SK-N-MC (cell line): Measurements from ENCODE around the gene TRIL.

Source experiments
- DNase-seq: peaks from one replicate; pipeline ENCODE4 v3.0.0-alpha.2; 2011; ENCODE audit warnings: low read depth, low spot score
- H3K27ac ChIP-seq: fragments of 200-600 bp; sonication (generic); 2 replicates; pipeline ENCODE4 v1.5.1; 2016; ENCODE audit warnings: mixed run types
- H3K36me3 ChIP-seq: fragments of 200-600 bp; sonication (generic); 2 replicates; pipeline ENCODE4 v1.6.1; 2017; ENCODE audit warnings: antibody characterized with exemption, low read length, mixed read lengths; ENCODE audit not compliant: insufficient read depth
- H3K4me3 ChIP-seq: fragments of 200-600 bp; sonication (generic); 2 replicates; pipeline ENCODE4 v1.5.1; 2016
- H3K9ac ChIP-seq: fragments of 200-600 bp; sonication (generic); 2 replicates; pipeline ENCODE4 v1.8.0; 2017; ENCODE audit warnings: mixed run types, mixed read lengths; ENCODE audit not compliant: insufficient read length
- H3K9me3 ChIP-seq: fragments of 200-600 bp; sonication (generic); 2 replicates; pipeline ENCODE4 v1.6.1; 2017; ENCODE audit warnings: low read depth, mild to moderate bottlenecking, antibody characterized with exemption, low read length, moderate library complexity, mixed read lengths
- EZH2 ChIP-seq: fragments of 200-600 bp; sonication (generic); IDR thresholded peaks from one replicate; pipeline ENCODE4 v1.6.1; 2017; ENCODE audit warnings: antibody characterized with exemption
- FOXP2 ChIP-seq: optimal IDR thresholded peaks from 2 replicates; pipeline ENCODE3; 2011; ENCODE audit warnings: mild to moderate bottlenecking, moderate library complexity; ENCODE audit not compliant: insufficient read depth; ENCODE audit errors: extremely low read length, control extremely low read depth
- POLR2AphosphoS5 ChIP-seq: IDR thresholded peaks from 2 replicates; pipeline ENCODE4 v1.6.1; 2012; ENCODE audit warnings: mild to moderate bottlenecking, low read depth, low read length, borderline replicate concordance

TRIL gene

DNA sequence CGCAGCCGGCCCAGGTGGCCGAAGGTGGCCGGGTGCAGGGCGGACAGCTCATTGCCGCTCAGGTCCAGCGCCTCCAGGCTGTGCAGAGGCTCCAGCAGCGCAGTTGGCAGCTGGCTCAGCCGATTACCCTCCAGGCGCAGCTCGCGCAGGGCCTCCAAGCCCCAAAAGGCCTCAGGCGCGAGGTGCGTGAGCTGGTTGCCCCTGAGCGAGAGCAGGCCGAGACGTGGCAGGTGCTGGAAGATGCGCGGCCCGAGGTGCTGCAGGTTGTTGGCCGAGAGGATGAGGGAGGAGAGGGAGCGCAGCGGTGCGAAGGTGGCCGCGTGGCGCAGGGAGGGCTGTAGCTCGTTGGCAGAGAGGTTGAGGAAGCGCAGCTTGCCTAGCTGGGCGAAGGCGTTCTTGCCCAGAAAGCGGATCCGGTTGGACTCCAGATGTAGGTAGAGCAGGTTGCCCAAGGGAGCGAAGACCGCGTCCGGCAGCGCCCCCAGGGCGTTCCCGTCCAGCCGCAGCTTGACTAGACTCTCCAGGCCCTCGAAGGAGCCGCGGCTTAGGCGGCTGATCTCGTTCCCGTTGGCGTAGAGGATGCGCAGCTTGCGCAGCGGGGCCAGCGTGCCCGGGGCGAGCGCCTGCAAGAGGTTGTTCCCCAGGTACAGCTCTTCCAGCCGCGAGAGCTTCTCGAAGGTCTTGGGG lies 923 bp downstream of the TRIL start:
- Histone ChIP-seq H3K9ac (no peak overlapping the region), H3K27ac (no peak overlapping the region), H3K9me3 (no peaks in the 10 kb centered on the region), H3K36me3 (no peaks in the 10 kb centered on the region), H3K4me3 (no peak overlapping the region)
- DNase-seq: no peak
- TF ChIP-seq FOXP2 (no peak), EZH2 (no peak), POLR2AphosphoS5 (no peak)

DNA sequence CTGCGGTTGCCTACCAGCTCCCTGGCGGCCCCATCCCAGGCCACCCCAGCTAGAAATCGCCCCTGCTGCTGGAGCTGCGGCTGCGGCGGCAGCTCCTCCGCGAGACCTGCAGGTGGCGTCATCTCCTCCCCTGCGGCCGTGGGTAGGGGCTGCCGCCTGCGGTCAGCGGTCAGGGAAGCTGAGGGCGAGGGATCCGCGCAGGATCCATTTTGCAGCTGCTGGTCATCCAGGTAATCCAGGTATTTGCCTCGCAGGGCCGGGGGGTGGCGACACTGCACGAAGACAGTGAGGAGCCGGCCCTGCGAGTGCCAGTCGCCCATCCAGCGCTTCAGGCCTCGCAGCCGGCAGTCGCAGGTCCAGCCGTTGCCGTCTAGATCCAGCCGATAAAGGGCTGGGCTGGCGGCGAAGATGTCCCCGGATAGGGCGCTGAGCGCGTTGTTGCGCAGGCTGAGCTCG lies 1.5 kb downstream of the TRIL start:
- Histone ChIP-seq H3K9ac (no peak overlapping the region), H3K27ac (no peak overlapping the region), H3K9me3 (no peaks in the 10 kb centered on the region), H3K36me3 (no peaks in the 10 kb centered on the region), H3K4me3 (no peak overlapping the region)
- TF ChIP-seq POLR2AphosphoS5 (no peak), FOXP2 (no peak), EZH2 (no peak)
- DNase-seq: no peak

DNA sequence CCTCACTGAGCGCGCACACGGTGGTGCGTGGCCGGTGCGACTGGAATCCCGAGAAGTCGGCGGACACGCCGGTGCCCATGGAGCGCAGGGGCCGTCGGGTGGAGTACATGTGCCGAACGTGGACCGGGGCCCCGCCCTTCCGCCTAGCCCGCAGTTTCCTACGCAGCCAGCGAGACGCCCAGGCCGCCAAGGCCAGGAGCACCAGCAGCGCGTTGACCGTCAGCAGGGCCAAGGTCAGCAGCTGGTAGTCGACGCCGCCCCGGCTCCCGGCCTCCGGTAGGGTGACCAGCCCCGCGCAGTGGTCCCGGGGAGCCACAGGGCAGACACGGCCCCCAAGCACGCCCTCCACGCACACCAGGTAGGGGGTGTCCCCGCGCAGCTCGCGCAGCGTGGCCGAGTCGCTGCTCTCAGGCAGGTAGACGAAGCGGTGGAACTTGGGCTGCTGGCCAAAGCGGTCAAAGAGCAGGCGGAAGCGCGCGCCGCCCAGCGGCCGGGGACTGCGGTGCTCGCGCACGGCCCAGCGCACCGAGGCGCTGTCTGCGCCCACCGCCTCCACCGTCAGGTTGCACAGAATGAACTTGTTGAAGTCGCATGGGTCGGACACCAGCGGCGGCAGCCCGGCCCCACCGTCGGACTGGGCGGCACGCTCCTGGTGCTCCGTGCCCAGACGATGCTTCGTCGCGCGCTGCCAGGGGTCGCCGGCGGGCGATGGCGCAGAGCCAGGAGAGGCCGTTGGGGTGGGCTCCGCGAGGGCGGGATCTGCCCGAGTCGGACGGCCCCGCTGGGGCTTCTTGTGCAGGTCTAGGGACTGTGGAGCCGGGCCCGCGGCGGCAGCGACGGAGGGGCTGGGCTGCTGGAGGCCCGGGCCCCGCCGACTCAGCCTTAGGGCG lies 2.2 kb downstream of the TRIL start:
- Histone ChIP-seq H3K4me3 (no peak overlapping the region), H3K9ac (no peak overlapping the region)
- TF ChIP-seq FOXP2 (no peak), POLR2AphosphoS5 (no peak), EZH2 (no peak)

DNA sequence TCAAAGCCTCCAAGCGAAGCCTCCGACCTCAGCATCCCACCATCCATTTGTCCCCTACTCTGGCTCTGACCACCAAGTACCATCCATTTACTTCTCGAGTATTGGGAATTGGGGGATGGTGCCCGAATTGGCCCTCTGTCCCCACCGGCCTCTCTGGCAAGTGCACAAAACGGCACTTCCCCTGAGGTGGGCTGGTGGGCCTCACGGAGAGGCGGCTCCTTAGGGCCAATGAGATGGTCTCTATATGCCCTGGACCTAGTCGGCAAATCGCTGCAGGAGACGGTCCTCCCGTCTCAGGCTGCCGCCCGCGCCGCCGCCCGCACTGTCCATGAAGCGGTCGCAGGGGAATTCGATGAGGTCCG lies 2.8 kb downstream of the TRIL start:
- no peak overlapping the region for H3K27ac ChIP-seq
- H3K4me3 ChIP-seq: no peak overlapping the region
- no peaks in the 10 kb centered on the region for H3K9me3 ChIP-seq
- no peaks in the 10 kb centered on the region for H3K36me3 ChIP-seq
- TF ChIP-seq EZH2 (no peak), POLR2AphosphoS5 (no peak), FOXP2 (no peak)
- H3K9ac ChIP-seq: no peak overlapping the region
- no peak for DNase-seq

More for the DNA sequence above, 2.2 kb downstream of the TRIL start:
- DNase-seq: no peak
- Histone ChIP-seq H3K27ac (no peak overlapping the region), H3K36me3 (no peaks in the 10 kb centered on the region), H3K9me3 (no peaks in the 10 kb centered on the region)

DNA sequence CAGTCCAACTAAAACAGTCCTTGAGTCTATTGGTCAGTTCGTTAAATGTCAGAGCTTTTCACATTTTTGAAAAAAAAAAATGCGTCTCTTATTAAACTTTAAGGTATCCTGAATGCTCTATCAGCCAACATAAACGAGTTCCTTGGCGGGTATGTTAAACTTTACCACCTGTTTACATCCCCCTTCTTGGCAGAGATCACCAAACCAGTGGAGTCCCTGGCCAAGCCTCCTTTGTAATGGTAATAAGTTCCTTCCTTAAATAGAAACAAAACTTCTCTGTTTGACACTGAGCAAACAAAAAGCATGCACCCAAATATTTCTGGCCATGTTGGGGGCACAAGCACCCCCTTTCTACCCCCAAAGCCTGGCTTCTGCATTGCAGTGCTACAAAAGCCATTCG lies 3.2 kb downstream of the TRIL start:
- TF ChIP-seq POLR2AphosphoS5 (no peak), FOXP2 (no peak), EZH2 (no peak)
- Histone ChIP-seq H3K4me3 (no peak overlapping the region), H3K36me3 (no peaks in the 10 kb centered on the region), H3K27ac (no peak overlapping the region), H3K9me3 (no peaks in the 10 kb centered on the region), H3K9ac (no peak overlapping the region)
- no peak for DNase-seq

DNA sequence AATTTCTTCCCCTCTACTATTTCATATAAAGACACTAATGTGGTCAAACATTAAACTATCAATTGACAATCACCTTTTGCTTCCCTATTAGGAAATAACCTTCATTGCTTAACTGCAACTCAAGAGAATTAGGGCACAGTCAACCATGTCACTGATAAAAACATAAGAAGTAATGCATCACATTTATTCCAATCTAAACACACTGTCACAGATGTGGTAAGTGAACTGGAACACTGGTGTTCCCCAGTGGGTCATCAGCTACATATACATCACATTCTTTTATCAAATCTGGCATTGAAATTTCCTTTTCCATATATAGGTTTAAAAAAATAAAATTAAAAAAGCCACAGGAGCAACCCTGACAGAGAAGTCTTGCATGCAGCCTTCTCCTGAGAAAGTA lies 3.7 kb downstream of the TRIL start:
- H3K36me3 ChIP-seq: no peaks in the 10 kb centered on the region
- no peak overlapping the region for H3K27ac ChIP-seq
- no peak overlapping the region for H3K9ac ChIP-seq

DNA sequence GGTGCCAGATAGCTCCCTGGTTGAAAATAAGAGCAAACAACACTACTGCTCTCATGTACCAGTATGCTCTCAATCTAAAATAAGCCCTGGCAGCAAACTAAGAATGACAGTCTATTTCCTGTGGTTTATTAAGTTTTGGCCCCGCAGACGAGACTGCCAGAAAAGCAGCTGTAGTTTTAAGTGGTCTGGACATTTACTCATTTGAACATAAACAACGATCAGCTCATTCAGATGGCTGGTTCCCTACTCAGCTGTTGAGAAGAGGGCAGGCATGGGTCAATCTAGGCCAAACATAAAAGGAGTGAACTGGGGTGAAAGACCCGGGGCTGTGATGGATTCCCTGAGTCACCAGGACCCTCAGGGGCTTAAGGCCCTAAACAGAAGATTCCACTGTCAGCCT lies 4.5 kb downstream of the TRIL start:
- no peak for DNase-seq
- Histone ChIP-seq H3K9ac (no peak overlapping the region), H3K9me3 (no peaks in the 10 kb centered on the region), H3K27ac (no peak overlapping the region), H3K36me3 (no peaks in the 10 kb centered on the region), H3K4me3 (no peak overlapping the region)
- TF ChIP-seq POLR2AphosphoS5: no peak
- TF ChIP-seq EZH2: no peak
- no peak for TF ChIP-seq FOXP2

More for the DNA sequence above, 3.7 kb downstream of the TRIL start:
- H3K9me3 ChIP-seq: no peaks in the 10 kb centered on the region
- no peak for TF ChIP-seq EZH2
- no peak for TF ChIP-seq FOXP2
- TF ChIP-seq POLR2AphosphoS5: no peak
- DNase-seq: no peak
- no peak overlapping the region for H3K4me3 ChIP-seq

DNA sequence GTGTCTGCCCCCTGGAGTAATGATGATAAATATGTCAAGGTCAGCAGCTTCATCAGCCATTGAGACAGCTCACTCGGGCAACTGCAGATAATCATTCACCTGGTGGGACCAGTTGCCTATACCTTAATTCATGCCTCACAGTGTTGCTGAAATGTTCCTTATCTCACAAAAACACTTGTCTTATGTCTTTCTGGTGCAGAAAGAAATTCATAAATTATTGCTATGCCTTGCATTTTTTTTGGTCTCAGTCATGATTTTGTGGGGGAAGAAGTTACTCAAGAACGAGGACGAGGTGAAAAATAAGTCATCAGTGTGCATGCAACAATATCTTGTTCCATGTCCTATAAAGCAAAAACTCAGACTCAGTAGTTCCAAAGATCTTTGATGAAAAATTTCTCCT lies 16.0 kb downstream of the TRIL start:
- no peak overlapping the region for H3K9ac ChIP-seq
- H3K36me3 ChIP-seq: no peaks in the 10 kb centered on the region
- DNase-seq: no peak
- no peak for TF ChIP-seq POLR2AphosphoS5
- TF ChIP-seq EZH2: no peak
- TF ChIP-seq FOXP2: no peak
- no peaks in the 10 kb centered on the region for H3K9me3 ChIP-seq
- no peak overlapping the region for H3K27ac ChIP-seq
- no peak overlapping the region for H3K4me3 ChIP-seq

DNA sequence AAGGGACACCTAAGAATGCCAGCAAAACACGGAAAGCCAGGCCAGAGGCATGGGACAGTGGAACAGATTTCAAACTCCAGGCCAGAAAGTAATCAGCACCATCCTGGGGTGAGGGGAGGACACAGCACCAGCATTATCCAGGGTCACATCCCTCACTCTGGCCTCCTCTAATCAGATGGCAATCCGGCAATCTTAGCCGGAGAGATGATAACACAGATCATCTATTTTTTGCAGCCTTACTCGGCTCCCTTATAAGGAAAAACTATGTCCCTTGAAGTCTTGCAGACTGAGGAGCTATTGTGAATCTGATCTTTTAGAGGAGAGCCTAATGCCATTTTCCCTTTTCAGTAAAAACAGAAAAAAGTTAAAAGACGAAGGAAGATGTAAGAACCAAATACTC lies 16.5 kb downstream of the TRIL start:
- Histone ChIP-seq H3K4me3 (no peak overlapping the region), H3K36me3 (no peaks in the 10 kb centered on the region), H3K9me3 (no peaks in the 10 kb centered on the region), H3K9ac (no peak overlapping the region), H3K27ac (no peak overlapping the region)
- no peak for DNase-seq
- TF ChIP-seq POLR2AphosphoS5: no peak
- TF ChIP-seq FOXP2: no peak
- TF ChIP-seq EZH2: no peak
